ENCODE measurements around the gene GDPGP1.
"Not testable (repeated sequence)": the region's sequence is repeated elsewhere in the genome, so short reads cannot be mapped to it uniquely, and the experiment has no call there.

GDPGP1 gene, protein sequence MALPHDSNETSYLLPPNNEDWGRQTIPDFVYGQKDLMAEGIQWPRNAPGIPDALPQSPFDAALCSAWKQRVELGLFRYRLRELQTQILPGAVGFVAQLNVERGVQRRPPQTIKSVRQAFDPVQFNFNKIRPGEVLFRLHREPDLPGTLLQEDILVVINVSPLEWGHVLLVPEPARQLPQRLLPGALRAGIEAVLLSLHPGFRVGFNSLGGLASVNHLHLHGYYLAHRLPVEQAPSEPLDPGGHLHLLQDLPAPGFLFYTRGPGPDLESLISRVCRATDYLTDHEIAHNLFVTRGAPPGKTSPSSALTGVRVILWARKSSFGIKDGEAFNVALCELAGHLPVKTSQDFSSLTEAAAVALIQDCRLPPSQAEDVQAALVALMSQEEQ

DNA sequence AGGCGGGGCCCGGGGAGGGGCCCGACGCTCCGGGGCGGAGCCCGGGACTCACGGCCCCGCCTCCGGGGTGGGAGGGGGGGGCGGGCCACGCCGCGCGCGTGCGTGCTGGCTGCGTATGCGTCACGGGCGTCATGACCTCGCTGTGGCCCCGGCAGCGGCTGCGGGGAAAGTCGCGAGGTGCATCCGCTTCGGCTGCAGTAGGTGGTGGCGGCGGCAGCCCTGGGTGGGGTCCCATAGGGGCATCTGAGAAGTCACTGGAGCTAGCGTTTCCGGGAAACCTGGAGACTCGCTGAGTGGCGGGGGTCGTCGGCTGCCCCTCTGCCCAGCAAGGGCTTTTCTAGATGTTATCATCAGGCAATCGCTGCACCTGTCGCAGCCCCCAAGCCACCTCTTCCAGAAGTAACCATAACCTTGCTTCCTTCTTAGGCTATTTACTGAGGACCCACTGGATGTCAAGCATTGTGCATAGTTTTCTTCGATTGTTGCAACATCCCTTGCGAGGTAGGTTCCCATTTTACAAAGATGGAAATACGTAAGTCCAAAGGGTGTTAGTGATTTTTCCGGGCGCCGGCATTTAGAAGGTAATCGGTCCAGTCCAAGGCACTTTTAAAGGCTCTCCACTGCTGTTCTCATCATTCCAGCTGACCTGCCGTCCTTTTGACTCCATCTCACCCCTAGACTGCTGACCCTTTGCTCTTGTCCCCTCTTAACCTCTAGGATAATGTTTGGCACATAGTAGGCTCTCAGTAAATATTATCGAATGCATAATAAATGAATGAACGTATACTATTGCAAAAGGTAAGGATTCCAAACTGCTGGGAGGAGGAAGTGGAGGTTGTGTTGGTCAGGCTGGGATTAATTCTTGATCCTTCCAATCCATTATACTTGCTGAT is at the start of gene GDPGP1:
Gene GDPGP1 (plus strand): TSS at position 114 of the 893 bp plus-strand sequence. CDS start 6,700 bp downstream, outside the sequence.
- Histone ChIP-seq H3K4me3 (ENCODE audit: low read length in 2 of 2) (peak within 1 kb of the TSS; percentile 81 to 91), H3K36me3 (ENCODE audit: control insufficient read depth in 2 of 2, insufficient read depth in 2 of 2, low read length in 2 of 2) (peaks cover 17 to 21% of the 10 kb centered on the region in 2 donors), H3K27ac (ENCODE audit: low read length) (peak within 1 kb of the TSS; percentile 83)

DNA sequence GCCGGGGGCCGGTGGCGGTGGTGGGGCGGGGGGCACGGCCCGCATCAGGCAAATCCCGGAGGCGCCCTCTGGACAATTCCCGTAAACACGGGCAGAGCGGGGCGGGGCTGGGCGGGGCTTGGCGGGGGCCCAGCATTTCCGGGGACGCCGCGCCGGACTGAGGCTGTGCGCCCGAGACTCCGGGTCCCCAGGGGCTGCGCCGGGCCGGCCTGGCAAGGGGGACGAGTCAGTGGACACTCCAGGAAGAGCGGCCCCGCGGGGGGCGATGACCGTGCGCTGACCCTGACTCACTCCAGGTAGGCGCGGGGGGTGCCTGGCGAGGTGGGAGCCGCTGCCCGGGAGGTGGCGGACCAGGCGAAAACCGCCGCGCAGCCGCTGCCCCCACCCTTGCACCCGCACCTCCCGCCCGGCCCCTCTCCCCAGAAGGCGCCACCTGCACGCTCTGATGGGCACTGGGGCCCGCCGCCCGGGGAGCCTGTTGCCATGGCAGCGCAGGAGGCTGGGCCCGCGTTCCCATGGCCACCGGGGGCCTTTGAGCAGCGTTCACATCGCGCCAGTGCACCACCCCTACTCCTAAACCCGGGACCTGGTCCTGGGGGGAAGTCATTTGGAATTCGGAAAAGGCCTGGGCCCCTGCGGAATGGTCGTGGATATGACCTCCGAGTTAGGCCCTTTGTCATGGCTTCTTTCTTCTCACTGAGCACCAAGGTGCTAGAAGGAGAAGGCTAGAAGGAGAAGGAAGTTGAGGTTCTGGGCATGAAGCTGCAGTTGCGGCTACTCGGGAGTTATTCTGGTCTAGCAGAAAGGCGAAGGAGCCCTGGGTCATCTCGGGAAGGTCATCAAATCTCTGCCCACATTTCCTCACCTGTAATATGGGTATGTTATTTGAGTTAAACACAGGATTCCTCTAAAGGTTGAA is 49.0 kb upstream of the GDPGP1 start:
- Histone ChIP-seq H3K9ac (ENCODE audit: low read length in 2 of 2) (peak overlapping the region; percentile 81 to 94), H3K36me3 (ENCODE audit: control insufficient read depth in 2 of 2, insufficient read depth in 2 of 2, low read length in 2 of 2) (no peaks in the 10 kb centered on the region), H3K4me1 (ENCODE audit: control insufficient read depth, insufficient read depth, low read length) (peaks cover 36% of the 10 kb centered on the region), H3K27me3 (ENCODE audit: control insufficient read depth in 1 of 2, insufficient read depth in 2 of 2, low read length in 2 of 2) (no peaks in the 10 kb centered on the region), H3K27ac (ENCODE audit: low read length) (peak overlapping the region; percentile 97), H3K4me3 (ENCODE audit: low read length in 2 of 2) (peak overlapping the region; percentile 77 to 97), H3K9me3 (ENCODE audit: control insufficient read depth in 2 of 2, low read length in 2 of 2) (no peaks in the 10 kb centered on the region)

More for the DNA sequence above, at the start of gene GDPGP1:
- Histone ChIP-seq H3K27me3 (ENCODE audit: control insufficient read depth in 1 of 2, insufficient read depth in 2 of 2, low read length in 2 of 2) (no peaks in the 10 kb centered on the region), H3K4me1 (ENCODE audit: control insufficient read depth, insufficient read depth, low read length) (peaks cover 47% of the 10 kb centered on the region), H3K9me3 (ENCODE audit: control insufficient read depth in 2 of 2, low read length in 2 of 2) (no peaks in the 10 kb centered on the region), H3K9ac (ENCODE audit: low read length in 2 of 2) (peak within 1 kb of the TSS; percentile 71 to 78)

DNA sequence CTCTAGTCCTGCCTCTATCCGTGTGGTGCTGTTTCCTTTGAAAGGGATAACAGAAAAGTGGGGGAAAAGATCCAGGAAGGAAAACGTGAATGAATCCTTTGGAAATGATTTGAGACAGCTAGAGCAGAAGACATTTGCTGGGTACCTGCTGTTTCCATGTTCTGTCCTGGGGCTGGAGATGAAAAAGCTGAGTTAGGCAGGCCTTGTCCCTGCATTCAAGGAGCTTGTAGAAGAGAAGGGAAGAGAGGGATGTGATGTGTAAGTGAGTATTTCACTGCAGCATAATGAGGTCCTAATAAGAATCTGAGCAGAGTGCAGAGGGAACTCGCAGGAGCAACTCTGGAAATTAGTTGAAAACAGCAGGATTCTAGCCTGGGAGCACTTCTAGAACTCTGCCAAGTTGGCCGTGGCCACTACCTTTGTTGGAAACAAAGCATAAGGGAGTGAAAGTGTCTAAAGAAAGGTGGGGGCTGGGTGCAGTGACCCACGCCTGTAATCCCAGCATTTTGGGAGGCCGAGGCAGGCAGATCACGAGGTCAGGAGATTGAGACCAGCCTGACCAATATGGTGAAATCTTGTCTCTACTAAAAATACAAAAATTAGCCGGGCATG is 46.6 kb upstream of the GDPGP1 start:
- no peaks in the 10 kb centered on the region for H3K36me3 ChIP-seq (ENCODE audit: control insufficient read depth in 2 of 2, insufficient read depth in 2 of 2, low read length in 2 of 2)
- H3K4me1 ChIP-seq (ENCODE audit: control insufficient read depth, insufficient read depth, low read length) = peaks cover 57% of the 10 kb centered on the region
- peak overlapping the region; percentile 55 for H3K27ac ChIP-seq (ENCODE audit: low read length)
- H3K9me3 ChIP-seq (ENCODE audit: control insufficient read depth in 2 of 2, low read length in 2 of 2) = no peaks in the 10 kb centered on the region
- peak overlapping the region in 1 of 2 donors; percentile 43 for H3K4me3 ChIP-seq (ENCODE audit: low read length in 2 of 2)
- H3K27me3 ChIP-seq (ENCODE audit: control insufficient read depth in 1 of 2, insufficient read depth in 2 of 2, low read length in 2 of 2) = no peaks in the 10 kb centered on the region
- H3K9ac ChIP-seq (ENCODE audit: low read length in 2 of 2) = peak overlapping the region in 1 of 2 donors; percentile 42

DNA sequence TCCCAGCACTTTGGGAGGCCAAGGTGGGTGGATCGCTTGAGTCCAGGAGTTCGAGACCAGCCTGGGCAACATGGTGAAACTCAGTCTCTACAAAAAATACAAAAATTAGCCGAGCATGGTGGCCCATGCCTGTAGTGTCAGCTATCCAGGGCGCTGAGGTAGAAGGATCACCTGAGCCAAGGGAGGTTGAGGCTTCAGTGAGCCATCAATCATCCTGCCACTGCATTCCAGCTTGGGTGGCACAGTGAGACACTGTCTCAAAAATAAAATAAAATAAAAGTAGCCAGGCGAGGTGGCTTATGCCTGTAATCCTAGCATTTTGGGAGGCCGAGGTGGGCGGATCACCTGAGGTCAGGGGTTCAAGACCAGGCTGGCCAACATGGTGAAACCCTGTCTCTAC is 45.9 kb upstream of the GDPGP1 start:
- not testable (repeated sequence) for H3K27ac ChIP-seq (ENCODE audit: low read length); H3K9ac ChIP-seq (ENCODE audit: low read length in 2 of 2); H3K4me3 ChIP-seq (ENCODE audit: low read length in 2 of 2); H3K9me3 ChIP-seq (ENCODE audit: control insufficient read depth in 2 of 2, low read length in 2 of 2); H3K36me3 ChIP-seq (ENCODE audit: control insufficient read depth in 2 of 2, insufficient read depth in 2 of 2, low read length in 2 of 2); H3K27me3 ChIP-seq (ENCODE audit: control insufficient read depth in 1 of 2, insufficient read depth in 2 of 2, low read length in 2 of 2)
- H3K4me1 ChIP-seq (ENCODE audit: control insufficient read depth, insufficient read depth, low read length) = peaks cover 63% of the 10 kb centered on the region

DNA sequence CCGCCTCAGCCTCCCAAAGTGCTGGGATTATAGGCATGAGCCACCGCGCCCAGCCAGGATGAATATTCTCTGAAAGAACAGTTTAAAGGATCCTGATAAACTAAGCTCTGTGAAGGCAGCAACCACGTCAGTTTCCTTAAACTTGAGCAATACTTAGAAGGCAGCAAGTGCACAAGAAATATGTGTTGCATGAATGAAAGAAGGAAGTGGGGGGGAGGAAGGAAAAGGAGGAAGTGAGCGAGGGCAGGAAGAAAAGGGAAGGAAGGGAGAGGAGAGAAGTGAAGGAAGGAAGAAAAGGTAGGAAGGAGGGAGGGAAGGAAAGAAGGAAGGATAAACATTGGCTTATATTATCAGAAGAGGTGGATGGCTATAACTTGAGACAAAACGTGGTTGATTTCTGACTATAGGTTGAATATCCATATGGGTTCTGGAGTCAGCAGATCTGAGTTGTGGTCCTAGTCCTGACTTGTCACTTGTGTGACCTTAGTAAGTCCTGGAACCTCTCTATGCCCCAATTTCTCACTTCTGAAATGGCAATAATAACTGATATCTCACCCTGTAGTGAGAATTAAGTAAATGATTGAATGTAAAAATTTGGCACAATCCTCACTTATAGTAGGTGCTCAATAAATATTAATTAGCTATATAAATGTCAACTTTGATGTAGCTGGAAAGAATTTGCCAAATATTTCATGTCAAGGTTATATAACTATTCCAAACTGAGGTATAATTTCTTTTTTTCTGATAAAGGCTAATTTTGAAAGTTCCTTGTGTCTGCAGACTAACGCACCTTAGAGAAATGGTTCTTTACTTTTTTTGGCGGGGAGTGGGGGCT is 44.9 kb upstream of the GDPGP1 start:
- Histone ChIP-seq H3K27me3 (ENCODE audit: control insufficient read depth in 1 of 2, insufficient read depth in 2 of 2, low read length in 2 of 2) (no peaks in the 10 kb centered on the region), H3K9me3 (ENCODE audit: control insufficient read depth in 2 of 2, low read length in 2 of 2) (no peaks in the 10 kb centered on the region), H3K4me3 (ENCODE audit: low read length in 2 of 2) (no peak overlapping the region), H3K4me1 (ENCODE audit: control insufficient read depth, insufficient read depth, low read length) (peaks cover 67% of the 10 kb centered on the region), H3K36me3 (ENCODE audit: control insufficient read depth in 2 of 2, insufficient read depth in 2 of 2, low read length in 2 of 2) (no peaks in the 10 kb centered on the region), H3K9ac (ENCODE audit: low read length in 2 of 2) (no peak overlapping the region), H3K27ac (ENCODE audit: low read length) (peak overlapping the region; percentile 90)

DNA sequence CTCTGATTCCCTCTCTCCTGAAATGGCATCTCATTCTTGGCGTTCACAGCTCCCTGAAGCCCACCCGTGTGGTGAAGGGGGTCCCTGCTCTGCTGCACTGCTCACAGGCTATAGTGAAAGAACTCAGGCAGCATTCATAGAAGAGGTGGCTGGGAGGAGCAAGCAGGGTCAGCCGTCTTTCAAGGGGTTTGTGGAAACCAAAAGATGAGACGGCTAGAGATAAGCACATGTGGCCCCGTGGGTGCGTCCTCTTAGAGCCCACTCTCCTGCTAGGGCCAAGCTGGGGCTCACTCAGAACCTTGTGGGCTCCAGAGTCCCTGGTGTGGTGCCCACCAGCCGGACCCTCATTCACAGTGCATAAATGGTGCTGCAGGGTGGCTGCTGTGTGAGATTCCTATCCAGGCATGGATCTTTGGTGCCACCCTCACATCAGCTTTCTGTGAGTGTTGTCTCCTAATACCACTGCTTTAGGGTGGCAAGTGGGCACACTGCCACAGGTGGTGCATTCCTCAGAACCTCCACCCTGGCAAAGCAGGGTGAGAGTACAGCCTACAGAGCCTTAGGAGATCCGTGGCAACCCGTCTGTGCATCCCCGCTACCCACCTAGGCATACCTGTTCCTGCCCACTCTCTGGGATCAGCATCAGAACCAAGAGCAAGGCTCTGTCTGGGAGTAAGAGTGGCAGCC is 44.1 kb upstream of the GDPGP1 start:
- H3K27me3 ChIP-seq (ENCODE audit: control insufficient read depth in 1 of 2, insufficient read depth in 2 of 2, low read length in 2 of 2) = no peaks in the 10 kb centered on the region
- H3K4me3 ChIP-seq (ENCODE audit: low read length in 2 of 2) = no peak overlapping the region
- peak overlapping the region; percentile 55 to 60 for H3K9ac ChIP-seq (ENCODE audit: low read length in 2 of 2)
- no peaks in the 10 kb centered on the region for H3K36me3 ChIP-seq (ENCODE audit: control insufficient read depth in 2 of 2, insufficient read depth in 2 of 2, low read length in 2 of 2)
- H3K4me1 ChIP-seq (ENCODE audit: control insufficient read depth, insufficient read depth, low read length) = peaks cover 62% of the 10 kb centered on the region
- peak overlapping the region; percentile 90 for H3K27ac ChIP-seq (ENCODE audit: low read length)
- no peaks in the 10 kb centered on the region for H3K9me3 ChIP-seq (ENCODE audit: control insufficient read depth in 2 of 2, low read length in 2 of 2)

DNA sequence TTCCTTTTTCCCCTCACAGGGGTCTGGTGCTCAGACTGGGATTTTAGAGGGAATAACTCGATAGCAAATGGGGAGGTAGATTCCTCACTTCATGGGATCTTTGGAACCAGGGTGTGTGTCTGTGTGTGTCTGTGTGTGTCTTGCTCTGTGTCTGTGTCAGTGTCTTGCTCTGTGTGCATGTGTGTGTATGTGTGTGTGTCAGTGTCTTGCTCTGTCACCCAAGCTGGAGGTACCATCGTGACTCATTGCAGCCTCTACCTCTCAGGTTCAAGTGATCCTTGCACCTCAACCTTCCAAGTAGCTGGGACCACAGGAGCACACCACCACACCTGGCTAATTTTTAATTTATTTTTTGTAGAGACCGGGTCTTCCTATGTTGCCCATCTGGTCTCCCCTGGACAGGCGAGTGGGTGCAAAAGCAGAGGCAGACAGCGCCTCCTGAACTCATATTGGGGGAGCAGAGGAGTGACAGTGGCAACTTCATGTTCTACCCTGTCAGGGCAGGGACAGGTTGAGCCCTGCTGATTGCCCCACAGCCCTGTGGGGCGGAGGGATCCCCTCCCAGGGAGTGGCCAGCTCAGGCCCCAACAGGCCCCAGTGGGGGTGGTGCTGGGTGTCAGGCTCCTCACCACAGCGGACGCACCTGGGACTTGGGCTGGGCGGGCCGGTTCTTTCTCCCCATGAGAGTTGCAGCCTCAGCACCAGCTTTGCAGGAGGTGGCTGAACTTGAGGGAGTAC is 43.2 kb upstream of the GDPGP1 start:
- Histone ChIP-seq H3K9me3 (ENCODE audit: control insufficient read depth in 2 of 2, low read length in 2 of 2) (no peaks in the 10 kb centered on the region), H3K27me3 (ENCODE audit: control insufficient read depth in 1 of 2, insufficient read depth in 2 of 2, low read length in 2 of 2) (no peaks in the 10 kb centered on the region), H3K27ac (ENCODE audit: low read length) (peak overlapping the region; percentile 90), H3K36me3 (ENCODE audit: control insufficient read depth in 2 of 2, insufficient read depth in 2 of 2, low read length in 2 of 2) (no peaks in the 10 kb centered on the region), H3K9ac (ENCODE audit: low read length in 2 of 2) (peak overlapping the region; percentile 55 to 60), H3K4me1 (ENCODE audit: control insufficient read depth, insufficient read depth, low read length) (peaks cover 55% of the 10 kb centered on the region), H3K4me3 (ENCODE audit: low read length in 2 of 2) (no peak overlapping the region)

DNA sequence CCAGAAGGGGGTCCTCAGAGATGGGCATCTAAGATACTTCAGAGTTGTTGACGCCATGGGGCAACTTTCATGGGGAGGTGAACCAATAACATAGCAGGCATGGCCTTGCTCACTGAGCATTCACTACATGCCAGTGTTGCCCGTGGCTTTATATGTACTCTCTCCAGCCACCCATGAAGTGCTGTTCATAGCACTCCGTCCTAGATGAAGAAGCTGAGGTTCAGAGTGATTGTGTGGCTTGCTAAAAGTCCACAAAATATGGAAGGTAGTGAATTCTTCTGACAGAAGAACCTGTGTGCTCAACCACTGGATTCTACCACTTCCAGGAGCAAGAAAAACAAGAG is 42.7 kb upstream of the GDPGP1 start:
- peak overlapping the region in 1 of 2 donors; percentile 60 for H3K9ac ChIP-seq (ENCODE audit: low read length in 2 of 2)

More for the DNA sequence above, 42.7 kb upstream of the GDPGP1 start:
- no peaks in the 10 kb centered on the region for H3K9me3 ChIP-seq (ENCODE audit: control insufficient read depth in 2 of 2, low read length in 2 of 2)
- peak overlapping the region; percentile 90 for H3K27ac ChIP-seq (ENCODE audit: low read length)
- no peaks in the 10 kb centered on the region for H3K27me3 ChIP-seq (ENCODE audit: control insufficient read depth in 1 of 2, insufficient read depth in 2 of 2, low read length in 2 of 2)
- peak overlapping the region in 1 of 2 donors; percentile 35 for H3K4me3 ChIP-seq (ENCODE audit: low read length in 2 of 2)
- H3K36me3 ChIP-seq (ENCODE audit: control insufficient read depth in 2 of 2, insufficient read depth in 2 of 2, low read length in 2 of 2) = no peaks in the 10 kb centered on the region
- peaks cover 51% of the 10 kb centered on the region for H3K4me1 ChIP-seq (ENCODE audit: control insufficient read depth, insufficient read depth, low read length)

All from stomach smooth muscle (tissue), 2 donors.